T-helper 1 cell treated with Interleukin-12 subunit alpha and Interleukin-12 subunit beta and Interleukin-4 antibody, amounts not matched to agents 30 μg/mL and 1 μg/mL, for 36 hours (primary cell): ENCODE measurements around the gene SELPLG.
"Not testable (repeated sequence)": the region's sequence is repeated elsewhere in the genome, so short reads cannot be mapped to it uniquely, and the experiment has no call there.

Source experiments
- H3K27ac Mint-ChIP-seq: one replicate; pipeline ENCODE4 v1.8.0; 2021; ENCODE audit warnings: mild to moderate bottlenecking, mixed read lengths
- H3K27me3 Mint-ChIP-seq: one replicate; pipeline ENCODE4 v1.8.0; 2021; ENCODE audit warnings: low read depth, mixed read lengths
- H3K36me3 Mint-ChIP-seq: one replicate; pipeline ENCODE4 v1.8.0; 2021; ENCODE audit warnings: low read depth, mixed read lengths
- H3K4me1 Mint-ChIP-seq: one replicate; pipeline ENCODE4 v1.8.0; 2021; ENCODE audit warnings: low read depth, mixed read lengths
- H3K4me3 Mint-ChIP-seq: one replicate; pipeline ENCODE4 v1.8.0; 2021; ENCODE audit warnings: mild to moderate bottlenecking, moderate library complexity, mixed read lengths
- H3K9me3 Mint-ChIP-seq: one replicate; pipeline ENCODE4 v1.8.0; 2021; ENCODE audit warnings: mixed read lengths

SELPLG gene

DNA sequence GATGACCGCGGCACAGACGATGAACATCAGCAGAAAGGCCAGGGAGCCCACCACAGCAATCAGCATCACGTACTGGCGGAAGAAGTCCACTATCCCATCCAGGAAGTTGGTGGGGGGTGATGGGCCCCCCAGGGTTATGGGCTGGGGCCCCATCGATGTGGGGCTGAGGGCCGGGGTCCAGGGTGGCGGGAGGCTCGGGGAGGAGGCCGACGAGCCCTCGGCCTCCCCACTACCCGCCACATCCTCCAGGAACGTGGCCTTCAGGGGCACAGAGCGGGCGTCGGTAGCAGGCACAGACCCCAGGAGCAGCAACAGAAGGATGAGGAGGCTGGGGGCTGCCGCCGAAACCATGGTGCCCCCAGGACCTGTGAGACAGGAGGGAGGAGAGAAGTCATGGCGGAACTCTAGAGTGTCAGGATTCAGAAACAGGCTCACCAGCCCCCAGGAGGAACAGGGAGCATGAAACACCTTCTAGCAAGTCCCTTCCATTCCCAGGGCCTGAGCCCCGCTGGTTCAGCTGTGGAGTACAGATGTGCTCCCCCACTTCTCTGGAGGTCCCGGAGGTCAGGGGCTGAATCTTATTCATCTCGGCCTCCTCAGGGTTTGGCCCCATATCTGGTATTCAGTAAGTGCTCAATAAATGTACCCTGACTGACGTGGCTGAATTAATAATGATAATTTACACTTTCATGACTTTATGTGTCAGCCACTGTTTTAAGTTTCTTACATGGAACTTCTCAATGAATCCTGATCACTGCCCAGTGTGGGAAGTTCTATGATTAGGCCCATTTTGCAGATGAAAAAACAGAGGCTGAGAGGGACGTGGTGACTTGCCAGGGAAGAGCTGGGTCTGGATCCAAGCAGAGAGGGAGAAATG lies 41.4 kb downstream of the SELPLG start:
- H3K27ac Mint-ChIP-seq, result no peak overlapping the region
- no peaks in the 10 kb centered on the region for H3K27me3 Mint-ChIP-seq
- no peaks in the 10 kb centered on the region for H3K36me3 Mint-ChIP-seq
- no peaks in the 10 kb centered on the region for H3K4me1 Mint-ChIP-seq
- no peaks in the 10 kb centered on the region for H3K9me3 Mint-ChIP-seq
- no peak overlapping the region for H3K4me3 Mint-ChIP-seq

- no peaks in the 10 kb centered on the region for H3K4me1 Mint-ChIP-seq
- H3K4me3 Mint-ChIP-seq, result no peak overlapping the region
- H3K27me3 Mint-ChIP-seq, result no peaks in the 10 kb centered on the region
- no peaks in the 10 kb centered on the region for H3K36me3 Mint-ChIP-seq
- no peaks in the 10 kb centered on the region for H3K9me3 Mint-ChIP-seq
- no peak overlapping the region for H3K27ac Mint-ChIP-seq
Observed at GRCh38 chr12:108591267-108591980, 42.3 kb downstream of the SELPLG start.

DNA sequence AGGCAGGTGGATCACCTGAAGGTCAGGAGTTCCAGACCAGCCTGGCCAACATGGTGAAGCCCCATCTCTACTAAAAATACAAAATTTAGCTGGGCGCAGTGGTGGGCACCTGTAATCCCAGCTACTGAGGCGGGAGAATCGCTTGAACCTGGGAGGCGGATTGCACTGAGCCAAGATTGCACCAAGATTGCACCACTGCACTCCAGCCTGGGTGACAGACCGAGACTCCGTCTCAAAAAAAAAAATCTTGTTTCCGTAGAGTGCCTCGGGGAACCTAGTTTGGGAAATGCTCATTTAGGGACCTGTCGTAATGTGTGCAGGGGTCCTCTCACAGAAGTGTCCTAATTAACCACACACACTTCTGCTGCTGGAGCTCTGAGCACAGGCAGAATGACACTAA lies 43.2 kb downstream of the SELPLG start:
- H3K36me3 Mint-ChIP-seq, result not testable (repeated sequence)

GRCh38 chr12:108589840-108590229 lies 43.9 kb downstream of the SELPLG start:
- Mint-ChIP-seq H3K27me3 (peaks cover 2% of the 10 kb centered on the region), H3K9me3 (no peaks in the 10 kb centered on the region), H3K36me3 (no peaks in the 10 kb centered on the region), H3K27ac (no peak overlapping the region), H3K4me3 (no peak overlapping the region), H3K4me1 (no peaks in the 10 kb centered on the region)

More for the DNA sequence above, 43.2 kb downstream of the SELPLG start:
- not testable (repeated sequence) for H3K9me3 Mint-ChIP-seq, H3K27ac Mint-ChIP-seq, H3K4me1 Mint-ChIP-seq, H3K27me3 Mint-ChIP-seq, H3K4me3 Mint-ChIP-seq

- Mint-ChIP-seq H3K27me3 (peaks cover 5% of the 10 kb centered on the region), H3K4me1 (no peaks in the 10 kb centered on the region), H3K9me3 (no peaks in the 10 kb centered on the region), H3K4me3 (no peak overlapping the region), H3K27ac (no peak overlapping the region), H3K36me3 (no peaks in the 10 kb centered on the region)
Observed at GRCh38 chr12:108589028-108589839, 44.5 kb downstream of the SELPLG start.

- no peaks in the 10 kb centered on the region for H3K4me1 Mint-ChIP-seq
- H3K4me3 Mint-ChIP-seq, result no peak overlapping the region
- H3K36me3 Mint-ChIP-seq, result no peaks in the 10 kb centered on the region
- no peak overlapping the region for H3K27ac Mint-ChIP-seq
- H3K27me3 Mint-ChIP-seq, result peaks cover 11% of the 10 kb centered on the region
- H3K9me3 Mint-ChIP-seq, result no peaks in the 10 kb centered on the region
Observed at GRCh38 chr12:108587826-108588225, 45.9 kb downstream of the SELPLG start.

- Mint-ChIP-seq H3K9me3 (no peaks in the 10 kb centered on the region), H3K27me3 (peaks cover 11% of the 10 kb centered on the region), H3K36me3 (no peaks in the 10 kb centered on the region), H3K27ac (no peak overlapping the region), H3K4me1 (no peaks in the 10 kb centered on the region), H3K4me3 (no peak overlapping the region)
Observed at GRCh38 chr12:108586306-108586705, 47.4 kb downstream of the SELPLG start.

- H3K4me1 Mint-ChIP-seq, result no peaks in the 10 kb centered on the region
- no peaks in the 10 kb centered on the region for H3K9me3 Mint-ChIP-seq
- no peak overlapping the region for H3K4me3 Mint-ChIP-seq
- no peak overlapping the region for H3K27ac Mint-ChIP-seq
- peaks cover 11% of the 10 kb centered on the region for H3K27me3 Mint-ChIP-seq
- H3K36me3 Mint-ChIP-seq, result no peaks in the 10 kb centered on the region
Observed at GRCh38 chr12:108585864-108586263, 47.8 kb downstream of the SELPLG start.

GRCh38 chr12:108584456-108585065 lies 49.1 kb downstream of the SELPLG start:
- H3K36me3 Mint-ChIP-seq, result no peaks in the 10 kb centered on the region
- no peaks in the 10 kb centered on the region for H3K9me3 Mint-ChIP-seq
- H3K4me3 Mint-ChIP-seq, result no peak overlapping the region
- H3K27me3 Mint-ChIP-seq, result peaks cover 16% of the 10 kb centered on the region
- H3K27ac Mint-ChIP-seq, result no peak overlapping the region
- no peaks in the 10 kb centered on the region for H3K4me1 Mint-ChIP-seq

DNA sequence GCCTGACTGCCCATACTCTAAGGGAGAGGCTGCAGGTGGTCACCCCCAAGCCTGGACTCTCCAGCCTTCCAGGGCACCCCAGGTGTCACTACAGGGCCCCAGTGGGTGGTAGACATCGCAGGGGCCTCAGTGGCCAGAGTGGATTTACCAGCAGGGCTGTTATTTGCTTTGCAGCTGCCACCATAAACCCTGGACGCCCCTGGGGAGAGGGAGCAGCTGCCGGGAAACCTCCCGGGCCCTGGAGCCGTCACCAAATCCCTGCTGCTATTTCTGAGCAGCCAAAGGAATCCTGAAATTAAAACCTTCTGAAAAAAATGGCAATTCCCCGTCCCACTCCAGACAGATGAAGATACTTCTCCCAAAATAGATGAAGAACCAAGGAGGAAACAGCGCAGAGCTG lies 49.7 kb downstream of the SELPLG start:
- peaks cover 18% of the 10 kb centered on the region for H3K27me3 Mint-ChIP-seq
- peaks cover 4% of the 10 kb centered on the region for H3K9me3 Mint-ChIP-seq
- no peak overlapping the region for H3K27ac Mint-ChIP-seq
- H3K4me3 Mint-ChIP-seq, result no peak overlapping the region
- H3K4me1 Mint-ChIP-seq, result peaks cover 1% of the 10 kb centered on the region
- H3K36me3 Mint-ChIP-seq, result peaks cover 1% of the 10 kb centered on the region

- peaks cover 3% of the 10 kb centered on the region for H3K36me3 Mint-ChIP-seq
- no peak overlapping the region for H3K4me3 Mint-ChIP-seq
- H3K27ac Mint-ChIP-seq, result no peak overlapping the region
- peaks cover 4% of the 10 kb centered on the region for H3K4me1 Mint-ChIP-seq
- peaks cover 9% of the 10 kb centered on the region for H3K9me3 Mint-ChIP-seq
- peaks cover 20% of the 10 kb centered on the region for H3K27me3 Mint-ChIP-seq
Observed at GRCh38 chr12:108582978-108583770, 50.5 kb downstream of the SELPLG start.

DNA sequence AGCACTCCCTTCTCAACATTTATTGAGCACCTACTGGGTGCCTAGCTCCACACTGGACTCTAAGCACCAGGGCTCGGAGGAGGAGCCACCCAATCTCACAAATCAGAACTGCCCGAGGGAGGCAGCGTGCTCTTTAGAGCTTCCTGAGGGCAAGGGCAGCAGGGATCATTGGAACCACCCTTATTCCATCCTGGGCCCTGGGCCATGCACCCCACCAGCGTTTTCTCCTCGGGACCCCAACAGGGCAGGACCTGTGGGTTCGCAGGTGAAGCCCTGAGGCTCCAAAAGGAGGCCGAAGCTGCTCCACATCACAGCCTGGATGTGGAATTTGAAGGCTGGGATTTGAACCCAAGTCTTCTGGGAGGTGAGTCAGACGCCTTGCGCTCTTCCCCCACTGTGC lies 51.2 kb downstream of the SELPLG start:
- peaks cover 20% of the 10 kb centered on the region for H3K27me3 Mint-ChIP-seq
- no peak overlapping the region for H3K27ac Mint-ChIP-seq
- peaks cover 4% of the 10 kb centered on the region for H3K4me1 Mint-ChIP-seq
- H3K9me3 Mint-ChIP-seq, result peaks cover 9% of the 10 kb centered on the region
- H3K4me3 Mint-ChIP-seq, result no peak overlapping the region
- H3K36me3 Mint-ChIP-seq, result peaks cover 3% of the 10 kb centered on the region

DNA sequence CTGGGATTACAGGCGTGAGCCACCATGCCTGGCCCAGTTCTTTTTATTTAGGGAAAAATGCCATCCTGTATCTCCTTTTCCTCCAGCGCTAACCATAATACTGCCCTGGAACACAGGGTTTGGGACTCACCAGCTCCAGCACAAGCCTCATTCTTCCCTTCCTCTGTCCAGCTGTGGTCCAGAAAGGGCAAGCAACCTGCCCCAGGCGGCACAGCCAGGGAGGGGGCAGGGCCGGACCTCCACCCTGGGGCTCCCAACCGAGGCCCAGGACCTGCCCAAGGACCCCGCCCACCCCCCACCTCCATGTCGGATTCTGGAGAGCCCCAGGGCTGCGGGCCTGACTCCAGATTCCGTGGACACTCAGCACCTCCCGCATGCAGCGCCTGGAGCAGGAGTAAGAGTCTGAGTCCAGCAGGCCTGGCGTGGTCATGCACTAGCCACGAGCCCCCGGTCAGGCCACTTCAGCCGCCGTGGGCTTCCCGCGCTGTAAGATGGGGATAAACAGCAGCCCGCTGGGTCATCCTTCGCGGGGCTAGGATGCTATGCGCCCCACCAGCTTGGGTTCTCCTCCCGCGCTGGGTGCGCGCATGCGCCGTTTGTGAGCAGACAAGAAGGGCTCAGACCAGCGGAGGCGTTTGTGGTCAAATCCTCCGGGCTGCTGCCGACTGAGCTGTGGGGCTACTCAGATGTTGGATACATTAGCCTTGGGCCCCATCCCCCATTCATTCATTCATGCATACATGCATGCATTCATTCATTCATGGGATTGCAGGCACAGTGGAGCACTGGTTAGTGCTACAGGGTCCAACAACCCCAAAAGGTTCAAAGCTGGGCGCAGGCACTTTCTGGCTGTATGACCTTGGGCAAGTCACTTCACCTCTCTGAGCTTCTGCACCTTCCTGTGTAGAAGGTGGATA lies 52.1 kb downstream of the SELPLG start:
- no peak overlapping the region for H3K4me3 Mint-ChIP-seq
- H3K4me1 Mint-ChIP-seq, result peaks cover 4% of the 10 kb centered on the region
- H3K36me3 Mint-ChIP-seq, result peaks cover 3% of the 10 kb centered on the region
- H3K27me3 Mint-ChIP-seq, result peaks cover 20% of the 10 kb centered on the region
- no peak overlapping the region for H3K27ac Mint-ChIP-seq
- peaks cover 9% of the 10 kb centered on the region for H3K9me3 Mint-ChIP-seq
